ENCODE measurements around the gene SPTBN5. TPM values are rescaled to one million over a fixed set of nuclear protein-coding genes. Genes with fewer than 3 reads are reported as not detected.

SPTBN5 gene
- total RNA-seq, 8 experiments from 2014 or later = 0.18 to 2.3 (median 0.72) TPM

GRCh38 chr15:41894791-41895463 lies 1.1 kb upstream of the SPTBN5 start:
- Histone ChIP-seq H3K4me3 (no peak overlapping the region), H3K27ac (no peak overlapping the region), H3K4me1 (replicated peaks in 1 of 2) (peaks cover 11 to 16% of the 10 kb centered on the region in 2 donors)
- in situ Hi-C loops (cut with MboI; ENCODE audit: low pct_unique_long_range_greater_than_20kb in 2 of 9, low sequenced_read_pairs in 9 of 9, unreplicated experiment in 9 of 9) = no loop called here
- peak; percentile 87 to 96 (median 90) for ATAC-seq (replicated peaks in 6 of 8)
- 60 to 73% (median 60%) methylated on average over 1 to 4 of the region's 24 CpGs; no CpG with 5 or more reads in 6 of the 10 experiments for WGBS, 10 experiments

GRCh38 chr15:41894251-41894790 lies 468 bp upstream of the SPTBN5 start:
- ATAC-seq (replicated peaks in 6 of 8) = peak in 5 of 8 experiments; percentile 1 to 24 (median 12)
- in situ Hi-C loops (cut with MboI; ENCODE audit: low pct_unique_long_range_greater_than_20kb in 2 of 9, low sequenced_read_pairs in 9 of 9, unreplicated experiment in 9 of 9) = no loop called here
- 40 to 100% (median 77%) methylated on average over 1 to 5 of the region's 17 CpGs; no CpG with 5 or more reads in 7 of the 10 experiments for WGBS, 10 experiments

GRCh38 chr15:41892621-41893421 lies 1.0 kb downstream of the SPTBN5 start:
- 70 to 100% (median 100%) methylated on average over 2 to 3 of the region's 22 CpGs; no CpG with 5 or more reads in 7 of the 10 experiments for WGBS, 10 experiments
- ATAC-seq (replicated peaks in 6 of 8) = no peak
- Histone ChIP-seq H3K4me1 (replicated peaks in 1 of 2) (peaks cover 11 to 16% of the 10 kb centered on the region in 2 donors), H3K4me3 (no peak overlapping the region), H3K27ac (no peak overlapping the region)
- in situ Hi-C loops (cut with MboI; ENCODE audit: low pct_unique_long_range_greater_than_20kb in 2 of 9, low sequenced_read_pairs in 9 of 9, unreplicated experiment in 9 of 9) = no loop called here

More at GRCh38 chr15:41894251-41894790, 468 bp upstream of the SPTBN5 start:
- no peak overlapping the region for H3K27ac ChIP-seq
- peaks cover 11 to 16% of the 10 kb centered on the region in 2 donors for H3K4me1 ChIP-seq (replicated peaks in 1 of 2)
- no peak overlapping the region for H3K4me3 ChIP-seq

GRCh38 chr15:41891946-41892345 lies 1.9 kb downstream of the SPTBN5 start:
- H3K4me3 ChIP-seq = no peak overlapping the region
- in situ Hi-C loops (cut with MboI; ENCODE audit: low pct_unique_long_range_greater_than_20kb in 2 of 9, low sequenced_read_pairs in 9 of 9, unreplicated experiment in 9 of 9) = no loop called here
- H3K4me1 ChIP-seq (replicated peaks in 1 of 2) = peaks cover 11 to 16% of the 10 kb centered on the region in 2 donors
- no peak overlapping the region for H3K27ac ChIP-seq
- WGBS, 10 experiments = 60 to 75% methylated on average over 1 of the region's 3 CpGs; no CpG with 5 or more reads in 8 of the 10 experiments
- ATAC-seq (replicated peaks in 6 of 8) = no peak

GRCh38 chr15:41891226-41891625 lies 2.6 kb downstream of the SPTBN5 start:
- in situ Hi-C loops (cut with MboI; ENCODE audit: low pct_unique_long_range_greater_than_20kb in 2 of 9, low sequenced_read_pairs in 9 of 9, unreplicated experiment in 9 of 9) = no loop called here
- peak in 4 of 8 experiments; percentile 5 to 37 (median 16) for ATAC-seq (replicated peaks in 6 of 8)
- H3K4me1 ChIP-seq (replicated peaks in 1 of 2) = peaks cover 11 to 16% of the 10 kb centered on the region in 2 donors
- no peak overlapping the region for H3K4me3 ChIP-seq
- 25 to 100% (median 78%) methylated on average over 1 to 4 of the region's 6 CpGs; no CpG with 5 or more reads in 6 of the 10 experiments for WGBS, 10 experiments
- H3K27ac ChIP-seq = no peak overlapping the region

GRCh38 chr15:41890050-41890690 lies 3.7 kb downstream of the SPTBN5 start:
- no peak for ATAC-seq (replicated peaks in 6 of 8)
- peaks cover 11 to 16% of the 10 kb centered on the region in 2 donors for H3K4me1 ChIP-seq (replicated peaks in 1 of 2)
- in situ Hi-C loops (cut with MboI; ENCODE audit: low pct_unique_long_range_greater_than_20kb in 2 of 9, low sequenced_read_pairs in 9 of 9, unreplicated experiment in 9 of 9) = no loop called here
- H3K4me3 ChIP-seq = no peak overlapping the region
- no peak overlapping the region for H3K27ac ChIP-seq
- WGBS, 10 experiments = 86 to 100% (median 97%) methylated on average over 1 to 4 of the region's 6 CpGs; no CpG with 5 or more reads in 6 of the 10 experiments

GRCh38 chr15:41888662-41889253 lies 5.1 kb downstream of the SPTBN5 start:
- no peak for ATAC-seq (replicated peaks in 6 of 8)
- Histone ChIP-seq H3K4me1 (replicated peaks in 1 of 2) (peaks cover 11 to 16% of the 10 kb centered on the region in 2 donors), H3K4me3 (no peak overlapping the region), H3K27ac (no peak overlapping the region)
- in situ Hi-C loops (cut with MboI; ENCODE audit: low pct_unique_long_range_greater_than_20kb in 2 of 9, low sequenced_read_pairs in 9 of 9, unreplicated experiment in 9 of 9) = no loop called here
- WGBS, 10 experiments = 17 to 80% (median 70%) methylated on average over 1 to 4 of the region's 7 CpGs; no CpG with 5 or more reads in 5 of the 10 experiments

GRCh38 chr15:41887893-41888292 lies 6.0 kb downstream of the SPTBN5 start:
- H3K27ac ChIP-seq = no peak overlapping the region
- in situ Hi-C loops (cut with MboI; ENCODE audit: low pct_unique_long_range_greater_than_20kb in 2 of 9, low sequenced_read_pairs in 9 of 9, unreplicated experiment in 9 of 9) = no loop called here
- peaks cover 11 to 14% of the 10 kb centered on the region in 2 donors for H3K4me1 ChIP-seq (replicated peaks in 1 of 2)
- 46 to 100% (median 80%) methylated on average over 1 to 3 of the region's 9 CpGs; no CpG with 5 or more reads in 6 of the 10 experiments for WGBS, 10 experiments
- no peak overlapping the region for H3K4me3 ChIP-seq
- peak in 2 of 8 experiments; percentile 19 to 47 for ATAC-seq (replicated peaks in 6 of 8)

- in situ Hi-C loops (cut with MboI; ENCODE audit: low pct_unique_long_range_greater_than_20kb in 2 of 9, low sequenced_read_pairs in 9 of 9, unreplicated experiment in 9 of 9) = no loop called here
- no peak for ATAC-seq (replicated peaks in 6 of 8)
- Histone ChIP-seq H3K4me3 (no peak overlapping the region), H3K27ac (no peak overlapping the region), H3K4me1 (replicated peaks in 1 of 2) (peaks cover 11 to 12% of the 10 kb centered on the region in 2 donors)
- 50 to 92% (median 88%) methylated on average over 1 to 6 of the region's 10 CpGs; no CpG with 5 or more reads in 5 of the 10 experiments for WGBS, 10 experiments
Observed at GRCh38 chr15:41887161-41887560, 6.7 kb downstream of the SPTBN5 start.

- H3K4me3 ChIP-seq = no peak overlapping the region
- ATAC-seq (replicated peaks in 6 of 8) = no peak
- WGBS, 10 experiments = 57 to 92% (median 67%) methylated on average over 2 to 5 of the region's 7 CpGs; no CpG with 5 or more reads in 5 of the 10 experiments
- no peak overlapping the region for H3K27ac ChIP-seq
- in situ Hi-C loops (cut with MboI; ENCODE audit: low pct_unique_long_range_greater_than_20kb in 2 of 9, low sequenced_read_pairs in 9 of 9, unreplicated experiment in 9 of 9) = no loop called here
- peaks cover 11% of the 10 kb centered on the region in 2 donors for H3K4me1 ChIP-seq (replicated peaks in 1 of 2)
Observed at GRCh38 chr15:41886741-41887140, 7.1 kb downstream of the SPTBN5 start.

GRCh38 chr15:41885841-41886240 lies 8.0 kb downstream of the SPTBN5 start:
- 76 to 100% (median 87%) methylated on average over 2 to 3 of the region's 14 CpGs; no CpG with 5 or more reads in 7 of the 10 experiments for WGBS, 10 experiments
- Histone ChIP-seq H3K4me1 (replicated peaks in 1 of 2) (peaks cover 2% of the 10 kb centered on the region in 2 donors), H3K4me3 (no peak overlapping the region), H3K27ac (no peak overlapping the region)
- in situ Hi-C loops (cut with MboI; ENCODE audit: low pct_unique_long_range_greater_than_20kb in 2 of 9, low sequenced_read_pairs in 9 of 9, unreplicated experiment in 9 of 9) = no loop called here
- ATAC-seq (replicated peaks in 6 of 8) = no peak

GRCh38 chr15:41885321-41885720 lies 8.5 kb downstream of the SPTBN5 start:
- Histone ChIP-seq H3K4me3 (no peak overlapping the region), H3K4me1 (replicated peaks in 1 of 2) (no peaks in the 10 kb centered on the region), H3K27ac (no peak overlapping the region)
- no peak for ATAC-seq (replicated peaks in 6 of 8)
- in situ Hi-C loops (cut with MboI; ENCODE audit: low pct_unique_long_range_greater_than_20kb in 2 of 9, low sequenced_read_pairs in 9 of 9, unreplicated experiment in 9 of 9) = no loop called here
